HG03159 (cell line): ENCODE measurements around the gene DXO.
"Not testable (repeated sequence)": the region's sequence is repeated elsewhere in the genome, so short reads cannot be mapped to it uniquely, and the experiment has no call there.

Source experiments
- ATAC-seq: cut with Tn5 transposase; IDR thresholded peaks from one replicate; pipeline ENCODE4 v1.9.1; 2021; ENCODE audit warnings: mild to moderate bottlenecking, moderate library complexity; ENCODE audit not compliant: unreplicated experiment

The DXO gene

DNA sequence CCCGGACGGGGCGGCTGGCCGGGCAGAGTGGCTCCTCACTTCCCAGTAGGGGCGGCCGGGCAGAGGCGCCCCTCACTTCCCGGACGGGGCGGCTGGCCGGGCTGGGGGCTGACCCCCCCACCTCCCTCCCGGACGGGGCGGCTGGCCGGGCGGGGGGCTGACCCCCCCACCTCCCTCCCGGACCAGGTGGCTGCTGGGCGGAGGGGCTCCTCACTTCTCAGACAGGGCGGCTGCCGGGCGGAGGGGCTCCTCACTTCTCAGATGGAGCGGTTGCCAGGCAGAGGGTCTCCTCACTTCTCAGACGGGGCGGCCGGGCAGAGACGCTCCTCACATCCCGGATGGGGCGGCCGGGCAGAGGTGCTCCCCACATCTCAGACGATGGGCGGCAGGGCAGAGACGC lies 39.8 kb downstream of the DXO start:
- ATAC-seq = not testable (repeated sequence)

DNA sequence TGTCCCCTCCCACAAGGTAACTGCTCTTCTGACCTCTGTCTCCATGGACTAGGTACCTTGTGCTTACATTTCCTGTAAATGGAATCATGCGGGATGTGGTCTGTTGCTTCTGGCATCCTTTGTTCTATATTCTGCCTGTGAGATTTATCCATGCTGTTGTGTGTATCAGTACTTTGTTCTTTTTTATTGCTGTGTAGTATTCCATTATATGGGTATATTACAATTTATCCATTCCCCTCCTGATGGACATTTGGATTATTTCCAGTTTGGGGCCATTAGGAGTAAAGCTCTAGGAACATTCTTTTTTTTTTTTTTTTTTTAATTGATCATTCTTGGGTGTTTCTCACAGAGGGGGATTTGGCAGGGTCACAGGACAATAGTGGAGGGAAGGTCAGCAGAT lies 41.0 kb downstream of the DXO start:
- ATAC-seq = no peak

DNA sequence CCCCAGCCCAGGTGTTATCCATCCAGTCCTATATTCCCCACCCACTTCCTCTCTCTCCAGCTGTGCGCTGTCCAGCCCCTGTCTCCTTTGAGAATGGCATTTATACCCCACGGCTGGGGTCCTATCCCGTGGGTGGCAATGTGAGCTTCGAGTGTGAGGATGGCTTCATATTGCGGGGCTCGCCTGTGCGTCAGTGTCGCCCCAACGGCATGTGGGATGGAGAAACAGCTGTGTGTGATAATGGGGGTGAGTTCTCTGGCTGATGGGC lies 43.3 kb downstream of the DXO start:
- ATAC-seq = no peak

DNA sequence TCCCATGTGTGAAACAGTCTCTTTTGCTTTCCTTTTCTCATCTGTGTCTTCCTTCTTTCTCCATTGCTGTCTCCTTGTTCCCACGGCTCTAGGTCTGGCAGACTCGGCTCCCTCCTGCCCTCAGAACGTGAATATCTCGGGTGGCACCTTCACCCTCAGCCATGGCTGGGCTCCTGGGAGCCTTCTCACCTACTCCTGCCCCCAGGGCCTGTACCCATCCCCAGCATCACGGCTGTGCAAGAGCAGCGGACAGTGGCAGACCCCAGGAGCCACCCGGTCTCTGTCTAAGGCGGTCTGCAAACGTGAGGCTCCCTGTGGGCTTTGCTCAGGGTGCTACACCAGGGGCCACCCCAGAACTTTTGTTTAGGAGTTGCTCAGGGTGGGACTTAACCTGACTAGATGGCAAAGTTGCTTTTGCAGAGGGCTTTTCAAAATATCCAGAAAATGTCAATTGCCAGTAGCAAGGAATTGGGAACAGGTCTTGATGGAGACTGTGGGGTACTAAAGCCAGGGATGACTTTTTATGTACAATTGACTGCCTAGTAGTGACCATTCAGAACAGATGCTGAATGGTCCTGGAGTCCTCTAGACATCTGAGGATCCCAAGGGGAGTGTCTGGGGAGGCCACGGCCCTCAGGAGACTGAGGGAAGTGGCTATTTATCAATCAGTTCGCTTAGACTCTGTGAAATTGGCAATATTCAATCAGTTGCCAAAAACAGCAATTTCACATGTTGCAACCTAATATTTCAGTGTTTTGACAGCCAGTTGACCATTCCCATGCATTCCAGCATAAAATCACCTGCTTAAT lies 43.9 kb downstream of the DXO start:
- no peak for ATAC-seq

DNA sequence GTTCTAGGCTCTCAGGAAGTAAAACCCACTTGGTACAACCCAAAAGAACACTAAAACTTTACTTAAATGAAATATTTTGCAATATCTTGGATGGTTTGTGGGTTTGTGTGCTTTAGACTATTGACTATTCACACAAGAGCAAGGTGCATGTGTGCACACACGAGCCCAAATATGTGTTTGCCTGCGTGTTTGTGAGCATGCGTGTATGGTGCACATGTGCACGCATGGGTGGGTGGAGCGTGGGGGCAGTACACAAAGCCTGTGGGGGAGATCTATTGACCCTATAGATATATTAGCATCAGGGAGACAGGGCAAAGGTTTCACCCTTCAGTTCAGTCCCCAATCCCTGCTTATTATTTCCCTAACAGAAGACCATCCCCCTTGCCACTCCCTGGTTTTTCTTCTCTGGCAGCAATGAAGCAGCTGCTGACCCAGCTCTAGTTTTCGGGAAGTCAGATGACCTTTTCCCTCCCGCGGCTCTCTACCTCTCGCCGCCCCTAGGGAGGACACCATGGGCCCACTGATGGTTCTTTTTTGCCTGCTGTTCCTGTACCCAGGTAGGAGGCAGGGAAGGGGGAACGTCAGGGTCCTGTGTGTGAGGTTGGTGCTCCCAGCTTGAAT lies 44.6 kb downstream of the DXO start, which contains the start of gene C2:
Gene C2 (plus strand): TSS at position 476 of the 621 bp plus-strand sequence. CDS start 36 bp downstream, at position 512.
- no peak for ATAC-seq

DNA sequence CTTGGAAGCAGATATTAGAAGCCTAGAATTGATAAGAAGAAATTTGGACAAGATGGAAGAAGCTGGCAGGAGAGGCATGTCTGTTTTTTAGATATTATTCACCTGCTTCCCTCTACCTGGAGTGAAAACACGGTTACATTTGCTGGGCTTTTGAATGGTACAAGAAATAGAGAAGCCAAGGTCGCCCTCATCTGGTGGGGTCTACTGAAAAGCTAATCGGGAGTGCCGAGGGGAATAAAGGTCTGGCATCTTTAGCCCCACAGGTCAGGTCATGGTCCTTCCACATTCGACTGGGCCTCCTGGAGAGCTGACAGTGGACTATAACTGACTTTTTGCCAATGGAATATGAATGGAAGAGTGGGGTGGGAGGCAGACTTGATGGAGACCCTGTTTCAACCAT lies 49.0 kb downstream of the DXO start:
- ATAC-seq = no peak

DNA sequence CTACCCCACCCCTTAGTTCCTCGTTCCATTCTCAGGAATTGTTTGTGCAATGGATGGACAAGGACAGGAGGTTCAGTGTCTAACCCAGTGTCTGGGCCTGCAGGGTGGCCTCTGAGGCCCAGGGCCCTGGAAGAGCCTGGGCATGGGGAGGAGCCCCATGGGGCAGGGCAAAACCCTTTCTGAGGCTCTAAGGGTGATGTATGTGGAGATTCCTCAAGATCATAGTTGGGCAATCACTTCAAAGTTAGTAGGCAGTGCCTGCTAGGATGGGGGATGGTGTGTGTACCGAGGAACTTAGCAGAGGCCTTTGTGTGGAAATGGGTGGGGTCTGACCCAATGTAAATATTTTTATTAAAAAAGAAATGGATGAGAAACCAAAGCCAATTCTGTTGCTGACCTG lies 51.1 kb downstream of the DXO start:
- ATAC-seq = no peak
